SK-N-MC (cell line): Measurements from ENCODE around the gene PPP2R5D.
A peak's percentile ranks its signal among the peaks of the same experiment; 100 is the strongest.
"Not testable (repeated sequence)": the region's sequence is repeated elsewhere in the genome, so short reads cannot be mapped to it uniquely, and the experiment has no call there.

Source experiments
- DNase-seq: peaks from one replicate; pipeline ENCODE4 v3.0.0-alpha.2; 2011; ENCODE audit warnings: low read depth, low spot score
- H3K27ac ChIP-seq: fragments of 200-600 bp; sonication (generic); 2 replicates; pipeline ENCODE4 v1.5.1; 2016; ENCODE audit warnings: mixed run types
- H3K36me3 ChIP-seq: fragments of 200-600 bp; sonication (generic); 2 replicates; pipeline ENCODE4 v1.6.1; 2017; ENCODE audit warnings: antibody characterized with exemption, low read length, mixed read lengths; ENCODE audit not compliant: insufficient read depth
- H3K4me3 ChIP-seq: fragments of 200-600 bp; sonication (generic); 2 replicates; pipeline ENCODE4 v1.5.1; 2016
- H3K9ac ChIP-seq: fragments of 200-600 bp; sonication (generic); 2 replicates; pipeline ENCODE4 v1.8.0; 2017; ENCODE audit warnings: mixed run types, mixed read lengths; ENCODE audit not compliant: insufficient read length
- H3K9me3 ChIP-seq: fragments of 200-600 bp; sonication (generic); 2 replicates; pipeline ENCODE4 v1.6.1; 2017; ENCODE audit warnings: low read depth, mild to moderate bottlenecking, antibody characterized with exemption, low read length, moderate library complexity, mixed read lengths
- EZH2 ChIP-seq: fragments of 200-600 bp; sonication (generic); IDR thresholded peaks from one replicate; pipeline ENCODE4 v1.6.1; 2017; ENCODE audit warnings: antibody characterized with exemption
- FOXP2 ChIP-seq: optimal IDR thresholded peaks from 2 replicates; pipeline ENCODE3; 2011; ENCODE audit warnings: mild to moderate bottlenecking, moderate library complexity; ENCODE audit not compliant: insufficient read depth; ENCODE audit errors: extremely low read length, control extremely low read depth
- POLR2AphosphoS5 ChIP-seq: IDR thresholded peaks from 2 replicates; pipeline ENCODE4 v1.6.1; 2012; ENCODE audit warnings: mild to moderate bottlenecking, low read depth, low read length, borderline replicate concordance

The PPP2R5D gene

GRCh38 chr6:43038727-43039126, 54.4 kb downstream of the PPP2R5D start:
- H3K27ac ChIP-seq, result no peak overlapping the region
- DNase-seq, result no peak
- TF ChIP-seq FOXP2 (no peak), POLR2AphosphoS5 (no peak), EZH2 (no peak)
- peaks cover 36% of the 10 kb centered on the region for H3K36me3 ChIP-seq
- no peaks in the 10 kb centered on the region for H3K9me3 ChIP-seq
- no peak overlapping the region for H3K9ac ChIP-seq
- H3K4me3 ChIP-seq, result no peak overlapping the region

GRCh38 chr6:43040542-43041257, 56.3 kb downstream of the PPP2R5D start:
- no peaks in the 10 kb centered on the region for H3K9me3 ChIP-seq
- no peak overlapping the region for H3K27ac ChIP-seq
- TF ChIP-seq FOXP2 (no peak), EZH2 (no peak), POLR2AphosphoS5 (no peak)
- H3K4me3 ChIP-seq, result no peak overlapping the region
- H3K9ac ChIP-seq, result no peak overlapping the region
- no peak for DNase-seq
- H3K36me3 ChIP-seq, result peaks cover 39% of the 10 kb centered on the region; the same call in 1 of the 2 replicates

GRCh38 chr6:43041475-43041874, 57.1 kb downstream of the PPP2R5D start:
- not testable (repeated sequence) for H3K9ac ChIP-seq, H3K9me3 ChIP-seq, H3K4me3 ChIP-seq, H3K27ac ChIP-seq, DNase-seq
- peaks cover 39% of the 10 kb centered on the region; the same call in 1 of the 2 replicates for H3K36me3 ChIP-seq

- Histone ChIP-seq H3K4me3 (no peak overlapping the region), H3K9me3 (no peaks in the 10 kb centered on the region), H3K9ac (no peak overlapping the region), H3K36me3 (peaks cover 39% of the 10 kb centered on the region; the same call in 1 of the 2 replicates), H3K27ac (no peak overlapping the region)
- no peak for TF ChIP-seq FOXP2
- no peak for TF ChIP-seq POLR2AphosphoS5
- TF ChIP-seq EZH2, result no peak
- DNase-seq, result no peak
These were observed 58.9 kb downstream of the PPP2R5D start for GRCh38 chr6:43043310-43043709.

GRCh38 chr6:43045371-43045930, 61.1 kb downstream of the PPP2R5D start:
- TF ChIP-seq FOXP2, result no peak
- no peak for TF ChIP-seq EZH2
- no peak for TF ChIP-seq POLR2AphosphoS5
- H3K4me3 ChIP-seq, result no peak overlapping the region
- H3K36me3 ChIP-seq, result peaks cover 48% of the 10 kb centered on the region; the same call in 1 of the 2 replicates
- H3K27ac ChIP-seq, result no peak overlapping the region
- no peak for DNase-seq
- H3K9ac ChIP-seq, result no peak overlapping the region
- H3K9me3 ChIP-seq, result no peaks in the 10 kb centered on the region

- H3K4me3 ChIP-seq, result no peak overlapping the region
- TF ChIP-seq EZH2 (no peak), FOXP2 (no peak), POLR2AphosphoS5 (no peak)
- H3K9me3 ChIP-seq, result no peaks in the 10 kb centered on the region
- H3K36me3 ChIP-seq, result peaks cover 46% of the 10 kb centered on the region; the same call in 1 of the 2 replicates
- DNase-seq, result no peak
- H3K9ac ChIP-seq, result no peak overlapping the region
- no peak overlapping the region for H3K27ac ChIP-seq
These were observed 63.6 kb downstream of the PPP2R5D start for GRCh38 chr6:43047998-43048397.

GRCh38 chr6:43050981-43051380, 66.6 kb downstream of the PPP2R5D start:
- H3K27ac ChIP-seq, result no peak overlapping the region
- no peak overlapping the region for H3K9ac ChIP-seq
- H3K9me3 ChIP-seq, result no peaks in the 10 kb centered on the region
- H3K4me3 ChIP-seq, result no peak overlapping the region
- no peak for TF ChIP-seq EZH2
- TF ChIP-seq POLR2AphosphoS5, result no peak
- TF ChIP-seq FOXP2, result no peak
- no peak for DNase-seq
- peaks cover 42% of the 10 kb centered on the region; the same call in 1 of the 2 replicates for H3K36me3 ChIP-seq

GRCh38 chr6:43052225-43052841, 68.0 kb downstream of the PPP2R5D start:
- no peak for DNase-seq
- 0 out of 2 replicates have a peak overlapping the region, but pooled peaks have one; percentile 28 for H3K27ac ChIP-seq
- peaks cover 37% of the 10 kb centered on the region; the same call in 1 of the 2 replicates for H3K36me3 ChIP-seq
- peak overlapping the region; percentile 86 for H3K4me3 ChIP-seq
- TF ChIP-seq EZH2, result no peak
- no peak for TF ChIP-seq FOXP2
- TF ChIP-seq POLR2AphosphoS5, result no peak
- no peaks in the 10 kb centered on the region for H3K9me3 ChIP-seq
- peak overlapping the region; percentile 96 for H3K9ac ChIP-seq
